Endodermal cell (in vitro differentiated cells): Measurements from ENCODE around the gene EML4. TPM values are rescaled to one million over a fixed set of nuclear protein-coding genes. Genes with fewer than 3 reads are reported as not detected.
A peak's percentile ranks its signal among the peaks of the same experiment; 100 is the strongest.

Experiments used
- DNase-seq: peaks from one replicate; pipeline ENCODE4 v3.0.0-alpha.2; 2017
- H3K27ac ChIP-seq: 2 replicates; pipeline ENCODE4 v1.5.1; 2013; ENCODE audit warnings: mild to moderate bottlenecking, low read depth, low read length, moderate library complexity
- H3K27me3 ChIP-seq: 2 replicates; pipeline ENCODE4 v1.6.1; 2013; ENCODE audit warnings: mild to moderate bottlenecking, low read length, moderate library complexity; ENCODE audit not compliant: insufficient read depth, control insufficient read depth, poor library complexity, severe bottlenecking
- H3K36me3 ChIP-seq: 2 replicates; pipeline ENCODE4 v1.7.0; 2013; ENCODE audit warnings: mild to moderate bottlenecking, low read length, moderate library complexity; ENCODE audit not compliant: control insufficient read depth, insufficient read depth
- H3K4me1 ChIP-seq: one replicate; pipeline ENCODE4 v1.7.0; 2013; ENCODE audit warnings: low read length; ENCODE audit not compliant: control insufficient read depth, insufficient read depth
- H3K4me3 ChIP-seq: 2 replicates; pipeline ENCODE4 v1.5.1; 2013; ENCODE audit warnings: mild to moderate bottlenecking, low read length, moderate library complexity
- H3K9ac ChIP-seq: 2 replicates; pipeline ENCODE4 v1.6.1; 2013; ENCODE audit warnings: mild to moderate bottlenecking, low read length, moderate library complexity; ENCODE audit not compliant: poor library complexity, severe bottlenecking; ENCODE audit errors: extremely low read depth
- H3K9me3 ChIP-seq: 2 replicates; pipeline ENCODE4 v1.6.1; 2013; ENCODE audit warnings: mild to moderate bottlenecking, low read length, moderate library complexity; ENCODE audit not compliant: control insufficient read depth
- H3K27ac Mint-ChIP-seq: 2 replicates; pipeline ENCODE4 v1.8.0; 2020; ENCODE audit warnings: mixed read lengths
- H3K27me3 Mint-ChIP-seq: 2 replicates; pipeline ENCODE4 v1.8.0; 2021; ENCODE audit warnings: mild to moderate bottlenecking, mixed read lengths; ENCODE audit not compliant: insufficient read depth
- H3K36me3 Mint-ChIP-seq: 2 replicates; pipeline ENCODE4 v1.8.0; 2020; ENCODE audit warnings: low read depth, mixed read lengths
- H3K4me1 Mint-ChIP-seq: 2 replicates; pipeline ENCODE4 v1.8.0; 2020; ENCODE audit warnings: mixed read lengths
- H3K4me3 Mint-ChIP-seq: 2 replicates; pipeline ENCODE4 v1.8.0; 2020; ENCODE audit warnings: mild to moderate bottlenecking, moderate library complexity, mixed read lengths
- H3K9me3 Mint-ChIP-seq: 2 replicates; pipeline ENCODE4 v1.8.0; 2020; ENCODE audit warnings: mild to moderate bottlenecking, mixed read lengths
- CTCF ChIP-seq: fragments of 200-600 bp; sonication (generic); conservative IDR thresholded peaks from 2 replicates; pipeline ENCODE4 v1.5.0; 2021; ENCODE audit warnings: antibody characterized with exemption, mild to moderate bottlenecking
- WGBS, 2 experiments: methylation state at CpG; one replicate each; pipeline versions ENCODE4 v1.1.5 to v1.1.7; 2013; ENCODE audit warnings: missing lambda C conversion rate in 2 of 2, mixed read lengths in 1 of 2; ENCODE audit not compliant: insufficient coverage in 1 of 2, insufficient read length in 1 of 2; 5-methylcytosine and 5-hydroxymethylcytosine counted together
- total RNA-seq, 2 donors: library from RNA; stranded (reverse); fragmentation: NEBNext Ultra II Directional in 1 of 2; extraction: Animal tissue kit (Norgen Biotek cat#: 25700) in 1 of 2; gene quantifications; 2 replicates in 1 of 2; 3 replicates in 1 of 2; pipeline ENCODE4 v1.2.1, GENCODE V29; 2021

Gene EML4
- total RNA-seq, 2 donors from 2014 or later: 84.6 to 90.9 TPM

- Histone ChIP-seq H3K36me3 (peaks cover 48% of the 10 kb centered on the region), H3K27me3 (no peaks in the 10 kb centered on the region), H3K9me3 (peaks cover 11% of the 10 kb centered on the region), H3K4me1 (no peaks in the 10 kb centered on the region), H3K27ac (no peak overlapping the region), H3K4me3 (no peak overlapping the region), H3K9ac (no peak overlapping the region)
- peaks cover 11% of the 10 kb centered on the region for H3K4me1 Mint-ChIP-seq
- no peak overlapping the region for H3K27ac Mint-ChIP-seq
- H3K36me3 Mint-ChIP-seq: peaks cover 21% of the 10 kb centered on the region
- H3K4me3 Mint-ChIP-seq: no peak overlapping the region
- H3K27me3 Mint-ChIP-seq: no peaks in the 10 kb centered on the region
- WGBS, 2 experiments: 95% methylated on average over 1 of the region's 1 CpG; no CpG with 5 or more reads in 1 of the 2 experiments
- DNase-seq: no peak
- no peak for TF ChIP-seq CTCF
- no peaks in the 10 kb centered on the region for H3K9me3 Mint-ChIP-seq
These were observed 79.7 kb downstream of the EML4 start for GRCh38 chr2:42248846-42249245.

- Mint-ChIP-seq H3K4me1 (peaks cover 10% of the 10 kb centered on the region), H3K36me3 (peaks cover 26% of the 10 kb centered on the region), H3K27me3 (no peaks in the 10 kb centered on the region), H3K4me3 (no peak overlapping the region), H3K27ac (no peak overlapping the region), H3K9me3 (peaks cover 1% of the 10 kb centered on the region)
- no peak overlapping the region for H3K27ac ChIP-seq
- no peak for DNase-seq
- H3K27me3 ChIP-seq: no peaks in the 10 kb centered on the region
- H3K4me3 ChIP-seq: no peak overlapping the region
- no peak for TF ChIP-seq CTCF
- WGBS, 2 experiments: 100% methylated on average over 1 of the region's 2 CpGs; no CpG with 5 or more reads in 1 of the 2 experiments
- peaks cover 15% of the 10 kb centered on the region for H3K9me3 ChIP-seq
- H3K9ac ChIP-seq: no peak overlapping the region
- peaks cover 48% of the 10 kb centered on the region for H3K36me3 ChIP-seq
- H3K4me1 ChIP-seq: no peaks in the 10 kb centered on the region
These were observed 80.1 kb downstream of the EML4 start for GRCh38 chr2:42249284-42249683.

- H3K27me3 Mint-ChIP-seq: no peaks in the 10 kb centered on the region
- H3K4me3 Mint-ChIP-seq: no peak overlapping the region
These were observed 80.7 kb downstream of the EML4 start for GRCh38 chr2:42249887-42250286.

More at GRCh38 chr2:42249887-42250286, 80.7 kb downstream of the EML4 start:
- Histone ChIP-seq H3K9ac (no peak overlapping the region), H3K9me3 (peaks cover 21% of the 10 kb centered on the region), H3K36me3 (peaks cover 51% of the 10 kb centered on the region), H3K4me1 (no peaks in the 10 kb centered on the region), H3K27me3 (no peaks in the 10 kb centered on the region), H3K27ac (peak overlapping the region; percentile 45), H3K4me3 (no peak overlapping the region)
- H3K4me1 Mint-ChIP-seq: peaks cover 5% of the 10 kb centered on the region
- no peak for DNase-seq
- no peak overlapping the region for H3K27ac Mint-ChIP-seq
- WGBS, 2 experiments: 79 to 88% methylated on average over 3 of the region's 3 CpGs
- no peak for TF ChIP-seq CTCF
- peaks cover 32% of the 10 kb centered on the region for H3K36me3 Mint-ChIP-seq
- H3K9me3 Mint-ChIP-seq: peaks cover 2% of the 10 kb centered on the region
